HG02798 (cell line): ENCODE data around the gene ZNF234.
"Not testable (repeated sequence)": the region's sequence is repeated elsewhere in the genome, so short reads cannot be mapped to it uniquely, and the experiment has no call there.

Experiments
- ATAC-seq: cut with Tn5 transposase; IDR thresholded peaks from one replicate; pipeline ENCODE4 v1.9.1; 2021; ENCODE audit warnings: mild to moderate bottlenecking; ENCODE audit not compliant: unreplicated experiment, poor library complexity

Gene ZNF234

GRCh38 chr19:44141191-44142058 is at the start of gene ZNF234:
Gene ZNF234, plus strand, starts transcription at chr19:44141554. Its CDS starts 3,079 bp downstream, at chr19:44144633.
- ATAC-seq: peak; percentile 88

GRCh38 chr19:44092108-44092507 is 49.2 kb upstream of the ZNF234 start:
- ATAC-seq: no peak

DNA sequence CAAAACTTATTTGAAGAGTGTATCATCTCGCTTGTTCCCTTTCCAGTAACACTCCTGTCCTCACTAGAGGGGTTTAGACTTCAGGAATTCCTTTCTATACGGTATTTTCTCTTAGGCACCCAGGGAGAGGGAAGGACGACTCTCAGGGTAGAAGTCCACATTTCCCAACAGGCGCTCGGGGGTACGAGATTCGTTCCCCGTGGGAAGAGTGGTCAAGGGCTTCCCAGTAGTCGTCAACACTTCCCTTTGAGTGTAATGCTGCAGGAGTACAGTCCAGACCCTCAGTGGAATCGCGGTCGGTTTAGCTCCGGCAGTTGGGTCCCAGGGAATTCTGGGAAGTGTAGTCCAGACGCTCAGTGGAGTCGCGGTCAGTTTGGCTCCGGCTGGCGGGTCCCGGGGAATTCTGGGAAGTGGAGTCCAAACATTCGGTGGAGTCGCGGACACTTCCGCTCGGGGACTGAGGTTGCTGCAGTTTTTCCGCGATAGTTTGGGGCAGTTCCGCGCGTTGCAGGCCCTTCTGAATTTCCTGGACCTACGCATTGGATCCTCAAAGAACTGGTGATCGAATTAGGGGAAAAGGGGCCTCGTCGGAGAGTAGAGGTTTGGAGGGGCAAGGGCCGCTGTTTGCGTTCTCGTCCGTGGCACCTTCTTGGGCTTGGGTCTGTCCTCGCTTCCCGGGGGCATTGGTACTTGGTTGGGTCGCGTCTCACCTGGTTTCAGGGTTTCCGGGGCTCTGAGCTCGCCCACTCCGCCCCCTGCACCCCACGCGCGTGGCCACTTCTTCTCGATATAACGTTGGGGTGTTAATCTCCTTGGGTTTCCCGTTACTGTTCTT is 47.2 kb upstream of the ZNF234 start, which contains the start of gene ZNF224:
Gene ZNF224 (plus strand): TSS at position 431 of the 835 bp plus-strand sequence. CDS start 3,513 bp downstream, outside the sequence.
- ATAC-seq: peak; percentile 93

DNA sequence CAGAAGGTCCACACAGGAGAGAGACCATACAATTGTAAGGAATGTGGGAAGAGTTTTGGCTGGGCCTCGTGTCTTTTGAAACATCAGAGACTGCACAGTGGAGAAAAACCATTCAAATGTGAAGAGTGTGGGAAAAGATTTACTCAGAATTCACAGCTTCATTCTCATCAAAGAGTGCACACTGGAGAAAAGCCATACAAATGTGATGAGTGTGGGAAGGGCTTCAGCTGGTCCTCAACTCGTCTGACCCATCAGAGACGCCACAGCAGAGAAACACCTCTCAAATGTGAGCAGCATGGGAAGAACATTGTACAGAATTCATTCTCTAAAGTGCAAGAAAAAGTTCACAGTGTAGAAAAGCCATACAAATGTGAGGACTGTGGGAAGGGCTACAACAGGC is 33.6 kb upstream of the ZNF234 start:
- ATAC-seq: no peak

DNA sequence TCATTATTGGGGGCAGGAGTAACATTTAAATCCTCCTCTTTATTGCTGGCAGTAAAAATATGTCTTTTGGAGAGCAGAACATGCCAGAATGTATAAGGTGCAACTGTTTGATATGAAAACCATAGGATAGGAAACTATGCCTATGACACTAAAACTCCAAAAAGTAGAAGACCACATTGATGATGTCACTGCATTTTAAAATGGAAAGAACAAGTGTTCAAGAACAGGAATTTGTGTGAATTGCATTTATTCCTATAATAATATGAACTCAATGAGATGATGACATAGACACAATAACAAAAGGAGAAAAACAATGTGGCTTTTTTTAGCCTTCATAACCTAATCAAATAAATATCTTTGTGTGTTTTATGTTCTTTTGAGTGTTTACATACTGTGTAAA is 31.9 kb upstream of the ZNF234 start:
- ATAC-seq: no peak

DNA sequence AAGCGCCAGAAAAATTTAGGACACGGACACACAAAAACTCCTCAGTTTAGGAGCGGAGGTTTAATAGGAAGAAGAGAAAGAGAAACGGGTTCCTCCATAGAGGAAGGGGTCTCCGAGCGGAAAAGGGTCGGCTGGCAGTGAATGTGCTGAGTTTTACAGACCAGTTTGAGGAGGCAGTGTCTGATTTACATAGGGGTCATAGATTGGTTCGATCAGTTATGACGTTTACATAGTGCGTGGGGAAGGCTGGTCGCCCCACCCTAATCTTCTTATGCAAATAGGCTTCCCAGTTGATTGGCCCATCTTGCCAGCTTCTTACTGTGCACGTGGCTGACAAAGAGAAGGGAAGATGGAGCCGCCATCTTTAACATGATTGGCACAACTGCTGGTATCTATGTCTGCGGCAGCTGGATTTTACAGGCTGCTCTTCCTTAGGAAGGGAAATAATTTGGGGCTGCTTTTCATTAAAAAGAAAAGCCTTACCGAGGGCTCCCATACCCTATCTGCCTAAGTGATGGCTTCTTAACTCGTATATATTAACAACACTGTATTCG is 29.4 kb upstream of the ZNF234 start:
- ATAC-seq: no peak

DNA sequence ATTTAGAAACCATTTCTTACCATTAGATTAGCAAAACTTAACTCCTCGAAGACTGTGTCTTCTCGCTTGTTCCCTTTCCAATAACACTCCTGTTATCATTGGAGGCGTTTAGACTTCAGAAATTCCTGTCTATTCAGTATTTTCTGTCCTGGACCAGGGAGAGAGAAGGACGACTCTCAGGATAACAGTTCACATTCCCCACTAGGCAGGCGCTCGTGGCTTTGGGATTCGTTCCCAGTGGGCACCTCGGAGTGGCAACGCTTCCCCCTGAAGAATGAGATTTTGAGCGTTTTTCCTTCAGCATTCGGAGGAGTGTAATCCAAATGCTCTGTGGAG is 28.6 kb upstream of the ZNF234 start:
- ATAC-seq: no peak

DNA sequence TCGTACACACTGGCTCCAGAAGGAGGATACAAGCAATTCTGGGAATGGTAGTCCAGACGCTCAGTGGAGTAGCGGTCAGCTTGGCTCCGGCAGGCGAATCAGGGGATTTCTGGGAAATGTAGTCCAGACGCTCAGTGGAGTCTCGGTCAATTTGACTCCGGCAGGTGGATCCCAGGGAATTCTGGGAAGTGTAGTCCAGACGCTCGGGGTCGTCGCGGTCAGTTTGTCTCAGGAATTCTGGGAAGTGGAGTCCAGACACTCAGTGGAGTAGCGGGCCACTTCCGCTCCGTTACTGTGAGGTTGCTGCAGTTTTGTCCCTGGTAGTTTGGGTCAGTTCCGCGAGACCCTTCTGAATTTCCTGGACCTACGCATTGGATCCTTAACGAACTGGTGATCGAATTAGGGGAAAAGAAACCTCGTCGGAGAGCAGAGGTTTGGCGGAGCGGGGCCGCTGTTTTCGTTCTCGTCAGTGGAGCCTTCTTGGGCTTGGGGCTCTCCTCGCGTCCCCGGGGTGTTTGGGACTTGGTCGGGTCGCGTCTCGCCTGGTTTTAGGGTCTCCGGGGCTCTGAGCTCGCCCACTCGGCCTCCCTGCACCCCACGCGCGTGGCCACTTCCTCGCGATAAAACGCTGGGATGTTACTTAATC is 28.1 kb upstream of the ZNF234 start, which contains the start of gene ZNF225:
Gene ZNF225 (plus strand): TSS at position 262 of the 646 bp plus-strand sequence. CDS start 2,429 bp downstream, outside the sequence.
- peak; percentile 98 for ATAC-seq

- ATAC-seq: peak; percentile 13
Observed at GRCh38 chr19:44113784-44114390, 27.5 kb upstream of the ZNF234 start.

- ATAC-seq: not testable (repeated sequence)
Observed at GRCh38 chr19:44121162-44121561, 20.2 kb upstream of the ZNF234 start.

- ATAC-seq: no peak
Observed at GRCh38 chr19:44131955-44132354, 9.4 kb upstream of the ZNF234 start.

DNA sequence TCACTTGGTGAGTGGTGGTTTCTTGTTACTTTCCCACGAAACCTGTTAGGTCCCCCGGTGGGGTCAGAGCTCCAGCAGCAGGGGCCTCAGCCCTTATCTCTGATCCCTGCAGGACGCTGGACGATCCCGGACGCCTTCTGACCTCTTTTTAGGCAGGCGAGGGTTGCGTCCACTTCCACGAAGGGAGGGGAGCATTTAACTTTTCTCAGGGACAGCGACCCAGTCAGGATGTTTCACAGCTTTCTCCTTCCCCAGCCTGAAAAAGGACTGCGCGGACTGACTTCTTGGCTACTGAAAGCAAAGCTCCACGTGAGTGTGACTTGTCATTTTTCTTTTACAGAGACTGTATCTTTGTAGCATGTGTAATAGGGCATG is 692 bp downstream of the ZNF234 start:
- peak; percentile 15 for ATAC-seq

GRCh38 chr19:44149776-44150175 is 8.4 kb downstream of the ZNF234 start:
- ATAC-seq: no peak

DNA sequence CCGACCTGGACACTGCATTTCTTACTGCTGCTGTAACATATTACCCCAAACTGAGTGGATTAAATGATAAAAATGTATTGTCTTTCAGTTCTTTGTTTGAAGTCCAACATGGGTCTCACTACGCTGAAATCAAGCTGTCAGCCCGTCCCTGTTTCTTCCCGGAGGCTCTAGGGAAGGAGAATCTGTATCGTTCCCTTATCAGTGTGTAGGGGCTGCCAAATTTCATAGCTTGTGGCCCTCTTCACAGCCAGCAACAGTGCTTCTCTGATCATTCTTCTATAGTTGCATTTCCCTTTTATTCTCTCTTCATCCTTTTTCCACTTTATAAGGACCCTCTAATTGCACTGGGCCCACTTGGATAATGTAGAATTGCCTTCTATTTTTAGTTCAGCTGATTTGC is 10.1 kb downstream of the ZNF234 start:
- no peak for ATAC-seq

DNA sequence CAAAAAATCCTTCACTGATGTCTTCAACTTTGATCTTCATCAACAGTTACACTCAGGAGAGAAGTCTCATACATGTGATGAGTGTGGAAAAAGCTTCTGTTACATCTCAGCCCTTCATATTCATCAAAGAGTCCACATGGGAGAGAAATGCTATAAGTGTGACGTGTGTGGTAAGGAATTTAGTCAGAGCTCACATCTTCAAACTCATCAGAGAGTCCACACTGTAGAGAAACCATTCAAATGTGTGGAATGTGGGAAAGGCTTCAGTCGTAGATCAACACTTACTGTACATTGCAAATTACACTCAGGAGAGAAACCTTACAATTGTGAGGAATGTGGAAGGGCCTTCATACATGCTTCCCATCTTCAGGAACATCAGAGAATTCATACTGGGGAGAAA is 15.1 kb downstream of the ZNF234 start:
- no peak for ATAC-seq

DNA sequence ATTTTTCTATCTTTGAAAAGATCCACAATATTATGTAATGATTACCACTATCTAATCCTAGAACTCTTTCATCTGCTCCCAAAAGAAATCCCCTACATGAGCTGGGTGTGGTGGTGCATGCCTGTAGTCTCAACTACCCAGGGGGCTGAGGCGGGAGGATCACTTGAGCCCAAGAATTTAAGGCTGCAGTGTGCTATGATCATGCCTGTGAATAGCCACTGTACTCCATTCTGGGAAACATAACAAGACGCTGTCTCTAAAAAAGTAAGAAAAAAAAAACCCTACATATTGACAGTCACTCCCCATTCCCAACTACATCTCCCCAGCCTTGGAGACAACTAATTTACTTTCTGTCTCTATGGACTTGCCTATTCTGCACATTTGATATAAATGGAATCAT is 22.4 kb downstream of the ZNF234 start:
- ATAC-seq: no peak

- no peak for ATAC-seq
Observed at GRCh38 chr19:44164327-44164672, 22.9 kb downstream of the ZNF234 start.

- ATAC-seq: peak; percentile 93
Observed at GRCh38 chr19:44164673-44165512, 23.5 kb downstream of the ZNF234 start, which contains the start of gene ZNF226. Gene ZNF226, plus strand, starts transcription at chr19:44165100. Its CDS starts 4,981 bp downstream, at chr19:44170081.

- not testable (repeated sequence) for ATAC-seq
Observed at GRCh38 chr19:44170660-44171059, 29.3 kb downstream of the ZNF234 start.
